Keratinocyte (primary cell): ENCODE data around the gene FAM234A.

Source experiments
- CTCF ChIP-seq, 3 experiments: IDR thresholded peaks in 1 of 3; conservative IDR thresholded peaks in 1 of 3; optimal IDR thresholded peaks in 1 of 3; 2 replicates in 2 of 3; 3 replicates in 1 of 3; pipeline versions ENCODE3 to v1.5.1; 2011; ENCODE audit warnings: low read length in 3 of 3, mild to moderate bottlenecking in 3 of 3, moderate library complexity in 2 of 3, control low read depth in 1 of 3, inconsistent platforms in 1 of 3; ENCODE audit not compliant: insufficient read depth in 2 of 3; ENCODE audit errors: extremely low read depth in 1 of 3
- EZH2 ChIP-seq: IDR thresholded peaks from one replicate; pipeline ENCODE4 v1.6.1; 2012; ENCODE audit warnings: inconsistent platforms, mild to moderate bottlenecking, low read length, moderate library complexity

GRCh38 chr16:242281-242680, 7.7 kb downstream of the FAM234A start:
- no peak for TF ChIP-seq CTCF (optimal IDR thresholded peaks at IDR 0.05 in 1 of 3, IDR thresholded peaks at IDR 0.05 in 1 of 3, conservative IDR thresholded peaks at IDR 0.05 in 1 of 3; ENCODE audit: extremely low read depth in 1 of 3, insufficient read depth in 2 of 3, low read length in 3 of 3)
- no peak for TF ChIP-seq EZH2
